DOHH2 (cell line): ENCODE results near the gene GREM1.

ENCODE experiments used
- H3F3A ChIP-seq: fragments of 200-600 bp; sonication (generic), shearing (Covaris generic); 2 replicates; pipeline ENCODE4 v1.6.0; 2016; ENCODE audit warnings: antibody characterized with exemption, mild to moderate bottlenecking; ENCODE audit not compliant: control insufficient read depth, insufficient read depth
- H3K27ac ChIP-seq: fragments of 200-600 bp; sonication (generic); 2 replicates; pipeline ENCODE4 v1.5.1; 2014; ENCODE audit warnings: low read depth, mild to moderate bottlenecking, low read length, moderate library complexity
- H3K27me3 ChIP-seq: fragments of 200-600 bp; sonication (generic); 2 replicates; pipeline ENCODE4 v1.6.1; 2014; ENCODE audit warnings: mild to moderate bottlenecking, low read length, mixed read lengths; ENCODE audit not compliant: control insufficient read depth
- H3K36me3 ChIP-seq: fragments of 200-600 bp; sonication (generic); 2 replicates; pipeline ENCODE4 v1.6.1; 2014; ENCODE audit warnings: mild to moderate bottlenecking, low read length, moderate library complexity, mixed read lengths; ENCODE audit not compliant: control insufficient read depth
- H3K4me1 ChIP-seq: fragments of 200-600 bp; sonication (generic); 2 replicates; pipeline ENCODE4 v1.6.1; 2014; ENCODE audit warnings: mild to moderate bottlenecking, low read length, mixed read lengths; ENCODE audit not compliant: control insufficient read depth
- H3K4me2 ChIP-seq: fragments of 200-600 bp; sonication (generic); 2 replicates; pipeline ENCODE4 v1.6.0; 2014; ENCODE audit warnings: mild to moderate bottlenecking, low read length, moderate library complexity
- H3K4me3 ChIP-seq: fragments of 200-600 bp; sonication (generic); 2 replicates; pipeline ENCODE4 v1.5.1; 2014; ENCODE audit warnings: mild to moderate bottlenecking, low read length, mixed read lengths
- H3K79me2 ChIP-seq: fragments of 200-600 bp; sonication (generic); 2 replicates; pipeline ENCODE4 v1.6.1; 2014; ENCODE audit warnings: mild to moderate bottlenecking, low read length, mixed read lengths; ENCODE audit not compliant: control insufficient read depth
- H3K9me2 ChIP-seq: fragments of 200-600 bp; sonication (generic); replicated peaks from 2 replicates; pipeline ENCODE4 v1.6.1; 2014; ENCODE audit warnings: mild to moderate bottlenecking, low read length, mixed read lengths; ENCODE audit not compliant: control insufficient read depth
- H3K9me3 ChIP-seq: fragments of 200-600 bp; sonication (generic); 2 replicates; pipeline ENCODE4 v1.6.1; 2014; ENCODE audit warnings: antibody characterized with exemption, low read length, mixed read lengths; ENCODE audit not compliant: control insufficient read depth, insufficient read depth
- H4K20me1 ChIP-seq: fragments of 200-600 bp; sonication (generic); 2 replicates; pipeline ENCODE4 v1.6.0; 2014; ENCODE audit warnings: low read depth, mild to moderate bottlenecking, antibody characterized with exemption, low read length, moderate library complexity; ENCODE audit not compliant: control insufficient read depth, insufficient read depth
- CTCF ChIP-seq: fragments of 200-600 bp; sonication (generic); IDR thresholded peaks from one replicate; pipeline ENCODE4 v1.5.1; 2014; ENCODE audit warnings: antibody characterized with exemption, mild to moderate bottlenecking, low read depth, low read length; ENCODE audit not compliant: poor library complexity, severe bottlenecking
- EZH2phosphoT487 ChIP-seq: fragments of 200-600 bp; sonication (generic); IDR thresholded peaks from 2 replicates; pipeline ENCODE4 v1.6.1; 2017; ENCODE audit warnings: borderline replicate concordance, mild to moderate bottlenecking, antibody characterized with exemption, low read length, moderate library complexity, mixed read lengths

GREM1 gene

GRCh38 chr15:32784581-32784980 is 66.8 kb downstream of the GREM1 start:
- Histone ChIP-seq H3F3A (no peaks in the 10 kb centered on the region), H3K4me3 (no peak overlapping the region), H3K27me3 (peaks cover 2% of the 10 kb centered on the region), H3K9me3 (no peaks in the 10 kb centered on the region), H3K27ac (no peak overlapping the region), H3K79me2 (no peaks in the 10 kb centered on the region), H3K4me1 (no peaks in the 10 kb centered on the region), H3K4me2 (no peak overlapping the region), H4K20me1 (no peaks in the 10 kb centered on the region), H3K36me3 (no peaks in the 10 kb centered on the region), H3K9me2 (no peaks in the 10 kb centered on the region)
- TF ChIP-seq CTCF (no peak), EZH2phosphoT487 (no peak)

- H4K20me1 ChIP-seq = no peaks in the 10 kb centered on the region
- no peaks in the 10 kb centered on the region for H3K9me3 ChIP-seq
- H3K4me3 ChIP-seq = no peak overlapping the region
- H3K4me2 ChIP-seq = no peak overlapping the region
- no peaks in the 10 kb centered on the region for H3K79me2 ChIP-seq
- no peak overlapping the region for H3K27ac ChIP-seq
- no peak for TF ChIP-seq EZH2phosphoT487
- H3K4me1 ChIP-seq = no peaks in the 10 kb centered on the region
- peaks cover 2% of the 10 kb centered on the region for H3K27me3 ChIP-seq
- H3F3A ChIP-seq = no peaks in the 10 kb centered on the region
- H3K36me3 ChIP-seq = no peaks in the 10 kb centered on the region
- no peaks in the 10 kb centered on the region for H3K9me2 ChIP-seq
Observed at GRCh38 chr15:32786906-32787305, 69.1 kb downstream of the GREM1 start.

GRCh38 chr15:32787949-32788348 is 70.1 kb downstream of the GREM1 start:
- Histone ChIP-seq H3K9me2 (no peaks in the 10 kb centered on the region), H3K79me2 (no peaks in the 10 kb centered on the region), H3K36me3 (no peaks in the 10 kb centered on the region), H3K4me1 (no peaks in the 10 kb centered on the region), H3K4me2 (no peak overlapping the region), H3K9me3 (no peaks in the 10 kb centered on the region), H3K4me3 (no peak overlapping the region), H4K20me1 (no peaks in the 10 kb centered on the region), H3K27ac (no peak overlapping the region), H3K27me3 (peaks cover 2% of the 10 kb centered on the region), H3F3A (no peaks in the 10 kb centered on the region)
- no peak for TF ChIP-seq CTCF
- TF ChIP-seq EZH2phosphoT487 = no peak

GRCh38 chr15:32790352-32790999 is 72.7 kb downstream of the GREM1 start:
- Histone ChIP-seq H3K4me1 (no peaks in the 10 kb centered on the region), H3K9me3 (no peaks in the 10 kb centered on the region), H3F3A (no peaks in the 10 kb centered on the region), H4K20me1 (no peaks in the 10 kb centered on the region), H3K27ac (no peak overlapping the region), H3K36me3 (no peaks in the 10 kb centered on the region), H3K9me2 (no peaks in the 10 kb centered on the region), H3K4me2 (no peak overlapping the region), H3K27me3 (peaks cover 2% of the 10 kb centered on the region), H3K4me3 (no peak overlapping the region), H3K79me2 (no peaks in the 10 kb centered on the region)
- no peak for TF ChIP-seq CTCF
- TF ChIP-seq EZH2phosphoT487 = no peak
